BE2C (cell line): ENCODE measurements around the gene GPR89A.
"Not testable (repeated sequence)": the region's sequence is repeated elsewhere in the genome, so short reads cannot be mapped to it uniquely, and the experiment has no call there.

ENCODE experiments used
- DNase-seq: peaks from one replicate; pipeline ENCODE4 v3.0.0-alpha.2; 2020
- H3K27me3 ChIP-seq: fragments of 250-450 bp; sonication (Bioruptor Pico); 2 replicates; pipeline ENCODE4 v1.5.1; 2020; ENCODE audit warnings: mild to moderate bottlenecking
- H3K36me3 ChIP-seq: fragments of 250-450 bp; sonication (Bioruptor Pico); 2 replicates; pipeline ENCODE4 v1.5.1; 2020; ENCODE audit warnings: mild to moderate bottlenecking
- H3K4me1 ChIP-seq: fragments of 250-450 bp; sonication (Bioruptor Pico); 2 replicates; pipeline ENCODE4 v1.5.1; 2020
- H3K4me3 ChIP-seq: 2 replicates; pipeline ENCODE4 v1.5.1; 2011; ENCODE audit warnings: low read depth, low read length
- H3K9me3 ChIP-seq: fragments of 250-450 bp; sonication (Bioruptor Pico); 2 replicates; pipeline ENCODE4 v1.5.1; 2020
- TF ChIP-seq, protein P1 (sequence below): IDR thresholded peaks from 2 replicates; pipeline ENCODE4 v1.5.1; 2012; ENCODE audit warnings: mild to moderate bottlenecking, low read depth, low read length

The GPR89A gene

DNA sequence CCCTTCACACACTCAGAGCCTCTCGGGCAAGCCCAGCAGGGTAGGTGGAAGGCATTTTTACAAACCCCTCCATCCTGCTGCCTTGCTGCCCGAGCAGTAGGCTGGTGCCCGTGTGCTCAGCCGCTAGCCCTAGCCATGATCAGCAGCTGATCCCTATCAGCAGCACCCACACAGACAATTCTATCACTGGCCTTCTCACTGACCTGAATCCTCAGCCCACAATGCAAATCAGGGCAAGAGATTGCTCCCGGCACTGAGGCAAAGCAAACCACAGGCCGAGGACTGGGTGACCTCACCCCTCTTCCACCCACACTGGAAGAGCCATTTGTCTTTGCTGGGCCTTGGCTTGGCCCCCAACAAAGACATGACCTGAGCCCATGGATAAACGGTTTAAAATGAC lies 100.3 kb downstream of the GPR89A start:
- no peak for DNase-seq
- TF ChIP-seq, protein P1, sequence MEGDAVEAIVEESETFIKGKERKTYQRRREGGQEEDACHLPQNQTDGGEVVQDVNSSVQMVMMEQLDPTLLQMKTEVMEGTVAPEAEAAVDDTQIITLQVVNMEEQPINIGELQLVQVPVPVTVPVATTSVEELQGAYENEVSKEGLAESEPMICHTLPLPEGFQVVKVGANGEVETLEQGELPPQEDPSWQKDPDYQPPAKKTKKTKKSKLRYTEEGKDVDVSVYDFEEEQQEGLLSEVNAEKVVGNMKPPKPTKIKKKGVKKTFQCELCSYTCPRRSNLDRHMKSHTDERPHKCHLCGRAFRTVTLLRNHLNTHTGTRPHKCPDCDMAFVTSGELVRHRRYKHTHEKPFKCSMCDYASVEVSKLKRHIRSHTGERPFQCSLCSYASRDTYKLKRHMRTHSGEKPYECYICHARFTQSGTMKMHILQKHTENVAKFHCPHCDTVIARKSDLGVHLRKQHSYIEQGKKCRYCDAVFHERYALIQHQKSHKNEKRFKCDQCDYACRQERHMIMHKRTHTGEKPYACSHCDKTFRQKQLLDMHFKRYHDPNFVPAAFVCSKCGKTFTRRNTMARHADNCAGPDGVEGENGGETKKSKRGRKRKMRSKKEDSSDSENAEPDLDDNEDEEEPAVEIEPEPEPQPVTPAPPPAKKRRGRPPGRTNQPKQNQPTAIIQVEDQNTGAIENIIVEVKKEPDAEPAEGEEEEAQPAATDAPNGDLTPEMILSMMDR = no peak
- H3K27me3 ChIP-seq = no peaks in the 10 kb centered on the region; the same call in 1 of the 2 replicates
- H3K4me3 ChIP-seq = no peak overlapping the region
- H3K36me3 ChIP-seq = no peaks in the 10 kb centered on the region
- H3K9me3 ChIP-seq = no peaks in the 10 kb centered on the region
- no peaks in the 10 kb centered on the region for H3K4me1 ChIP-seq

DNA sequence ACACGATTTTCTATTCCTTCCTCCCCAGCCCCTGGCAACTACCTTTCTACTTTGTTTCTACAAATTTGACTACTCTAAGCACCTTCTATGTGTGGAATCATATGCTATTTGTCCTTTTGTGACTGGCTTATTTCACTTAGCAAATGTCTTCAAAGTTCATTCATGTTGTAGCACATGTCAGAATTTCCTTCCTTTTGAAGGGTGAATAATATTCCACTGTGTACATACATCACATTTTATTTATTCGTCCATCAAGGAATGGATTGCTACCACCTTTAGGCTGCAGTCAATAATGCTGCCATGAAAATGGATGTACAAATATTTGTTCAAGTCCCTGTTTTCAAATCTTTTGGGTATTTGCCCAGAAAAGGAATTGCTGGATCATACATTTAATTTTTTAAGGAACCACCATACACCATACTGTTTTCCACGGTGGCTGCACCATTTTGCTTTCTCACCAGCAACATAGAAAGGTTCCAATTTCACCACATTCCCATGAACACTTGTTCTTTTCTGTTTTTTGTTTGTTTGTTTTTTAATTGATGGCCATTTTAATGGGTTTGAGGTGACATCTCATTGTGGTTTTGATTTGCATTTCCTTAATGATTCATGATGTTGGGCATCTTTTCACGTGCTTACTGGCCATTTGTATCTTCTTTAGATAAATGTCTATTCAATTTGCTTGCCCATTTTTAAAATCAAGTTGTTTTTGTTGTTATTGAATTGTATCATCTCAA lies 102.7 kb downstream of the GPR89A start:
- H3K9me3 ChIP-seq = no peaks in the 10 kb centered on the region
- H3K36me3 ChIP-seq = no peaks in the 10 kb centered on the region
- no peaks in the 10 kb centered on the region for H3K27me3 ChIP-seq
- TF ChIP-seq, protein P1 = no peak
- H3K4me1 ChIP-seq = no peaks in the 10 kb centered on the region
- no peak for DNase-seq
- no peak overlapping the region for H3K4me3 ChIP-seq

DNA sequence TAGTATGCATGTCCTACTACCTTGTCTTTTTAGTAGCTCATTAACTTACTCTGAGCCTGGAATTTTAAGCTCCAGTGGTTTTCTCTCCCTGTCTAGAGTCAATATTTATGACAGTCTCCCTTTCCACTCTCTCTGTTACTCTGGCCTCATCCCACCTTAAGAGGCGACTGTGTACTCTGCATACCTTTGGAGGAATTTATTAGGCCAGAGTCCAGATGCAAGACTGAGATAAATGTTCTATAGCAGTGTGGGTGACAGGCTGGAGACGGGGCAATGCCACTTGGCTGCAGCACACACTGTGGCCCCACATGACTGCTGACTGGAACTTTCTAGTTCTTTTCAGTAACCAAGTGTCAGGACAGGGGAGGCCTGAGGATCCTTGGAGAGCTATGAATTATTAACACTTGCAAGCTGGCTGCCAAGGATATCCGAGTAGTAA lies 103.4 kb downstream of the GPR89A start:
- H3K4me1 ChIP-seq = no peaks in the 10 kb centered on the region
- H3K4me3 ChIP-seq = no peak overlapping the region
- DNase-seq = no peak
- H3K9me3 ChIP-seq = no peaks in the 10 kb centered on the region
- H3K27me3 ChIP-seq = no peaks in the 10 kb centered on the region
- TF ChIP-seq, protein P1 = no peak
- no peaks in the 10 kb centered on the region for H3K36me3 ChIP-seq

DNA sequence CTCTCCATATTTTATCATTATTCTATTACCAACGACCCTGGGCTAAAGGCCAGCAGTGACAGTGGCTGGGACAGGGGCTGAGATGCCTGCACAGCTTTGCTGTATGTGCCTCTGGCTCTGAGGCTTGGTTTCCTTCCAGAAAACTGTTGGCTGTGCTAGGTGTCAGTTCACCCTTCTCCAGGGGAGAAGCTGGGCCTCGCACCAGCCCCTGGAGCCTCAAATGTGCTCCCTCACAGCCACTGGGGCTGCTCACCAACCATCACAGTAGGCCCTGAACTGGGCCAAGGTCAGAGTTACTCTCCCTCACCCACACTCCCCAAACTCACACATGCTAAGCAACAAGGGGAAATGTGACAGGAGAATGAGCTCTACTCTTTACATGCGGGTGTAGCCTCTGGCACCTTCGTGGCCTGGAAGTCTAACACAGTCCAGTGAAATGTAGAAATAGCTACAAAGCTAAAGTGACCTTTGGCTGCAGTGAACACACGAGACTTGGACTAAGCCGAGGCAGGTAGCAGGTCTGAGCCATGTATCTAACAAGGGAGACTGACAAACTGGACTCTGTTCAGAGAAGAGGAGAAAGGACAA lies 106.8 kb downstream of the GPR89A start:
- no peaks in the 10 kb centered on the region for H3K9me3 ChIP-seq
- TF ChIP-seq, protein P1 = no peak
- no peaks in the 10 kb centered on the region for H3K4me1 ChIP-seq
- H3K36me3 ChIP-seq = no peaks in the 10 kb centered on the region
- no peak for DNase-seq
- no peaks in the 10 kb centered on the region for H3K27me3 ChIP-seq
- no peak overlapping the region for H3K4me3 ChIP-seq

DNA sequence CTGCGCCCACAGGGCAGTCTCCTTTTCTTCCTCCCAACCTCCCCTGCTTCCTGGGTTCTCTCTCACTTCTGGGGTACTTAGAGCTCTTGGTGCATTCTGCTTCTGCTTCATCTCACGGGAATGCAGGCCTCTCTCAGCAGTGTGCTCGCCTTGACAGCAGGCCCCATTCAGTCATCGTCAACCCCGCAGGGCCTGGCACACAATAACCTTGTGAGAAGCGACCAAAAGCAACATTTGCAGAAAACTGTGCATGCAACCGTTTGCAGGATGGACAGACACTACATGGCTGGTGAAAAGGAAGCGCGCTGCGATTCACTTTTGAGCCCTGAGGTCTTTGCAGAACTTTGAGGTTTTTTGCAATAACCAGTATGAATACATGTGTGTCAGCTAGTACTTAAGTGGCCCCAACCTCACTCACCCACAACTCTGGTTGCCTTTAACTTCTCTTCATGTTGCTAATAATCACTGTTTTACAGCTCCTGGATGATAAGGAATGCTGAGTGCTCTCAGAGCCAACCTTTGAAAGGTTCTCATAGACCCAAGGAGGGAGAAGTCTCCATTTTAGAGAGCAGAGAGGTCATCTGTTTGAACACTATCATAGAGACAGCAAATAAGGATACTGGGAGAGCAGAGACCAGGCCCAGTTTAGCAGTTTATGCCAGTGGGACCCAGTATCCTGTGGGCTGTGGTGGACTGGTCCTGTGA lies 109.0 kb downstream of the GPR89A start:
- Histone ChIP-seq H3K27me3 (peaks cover 4% of the 10 kb centered on the region), H3K4me3 (no peak overlapping the region), H3K36me3 (no peaks in the 10 kb centered on the region), H3K4me1 (no peaks in the 10 kb centered on the region), H3K9me3 (no peaks in the 10 kb centered on the region)
- TF ChIP-seq, protein P1 = no peak
- no peak for DNase-seq

DNA sequence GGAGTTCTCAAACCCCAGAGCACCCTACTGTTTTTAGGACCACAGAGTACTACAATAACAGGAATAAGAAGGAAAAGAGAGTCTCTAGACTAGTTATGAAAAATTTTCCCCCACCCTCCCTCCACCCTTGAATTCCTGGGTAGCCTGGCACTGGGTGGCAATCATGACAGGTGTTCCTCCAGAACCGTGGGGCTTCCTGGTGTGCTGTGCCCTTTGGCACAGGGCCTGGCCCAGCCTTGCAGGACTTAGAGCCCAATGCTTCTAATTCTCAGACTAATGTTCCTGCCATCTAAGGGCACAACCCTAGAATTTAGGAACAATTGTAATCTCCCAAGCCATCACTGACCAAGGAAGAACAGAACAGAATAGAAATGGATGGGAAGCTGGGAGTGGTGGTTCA lies 110.0 kb downstream of the GPR89A start:
- Histone ChIP-seq H3K4me1 (no peaks in the 10 kb centered on the region), H3K36me3 (no peaks in the 10 kb centered on the region), H3K9me3 (no peaks in the 10 kb centered on the region), H3K27me3 (peaks cover 4% of the 10 kb centered on the region), H3K4me3 (no peak overlapping the region)
- no peak for DNase-seq
- TF ChIP-seq, protein P1 = no peak

DNA sequence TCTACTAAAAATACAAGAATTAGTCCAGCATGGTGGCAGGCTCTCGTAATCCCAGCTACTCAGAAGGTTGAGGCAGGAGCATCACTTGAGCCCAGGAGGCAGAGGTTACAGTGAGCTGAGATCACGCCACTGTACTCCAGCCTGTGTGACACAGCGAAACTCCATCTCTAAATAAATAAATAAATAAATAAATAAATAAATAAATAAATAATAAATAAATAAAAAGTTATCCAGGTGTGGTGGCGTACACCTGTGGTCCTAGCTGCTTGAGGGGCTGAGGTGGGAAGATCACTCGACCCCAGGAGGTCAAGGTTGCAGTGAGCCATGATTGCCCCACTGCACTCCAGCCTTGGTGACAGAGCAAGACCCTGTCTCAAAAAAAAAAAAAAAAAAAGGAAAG lies 110.7 kb downstream of the GPR89A start:
- H3K36me3 ChIP-seq, H3K4me3 ChIP-seq, H3K9me3 ChIP-seq, H3K4me1 ChIP-seq, H3K27me3 ChIP-seq, DNase-seq: not testable (repeated sequence)
